ENCODE data around the gene CELSR1. TPM values are rescaled to one million over a fixed set of nuclear protein-coding genes. Genes with fewer than 3 reads are reported as not detected.

Gene CELSR1
- total RNA-seq, 1 experiment from 2014 or later: 14.2 TPM

GRCh38 chr22:46568102-46568809 lies 30.8 kb upstream of the CELSR1 start:
- Histone ChIP-seq H3K9ac (ENCODE audit: low read length) (no peak overlapping the region), H3K4me3 (ENCODE audit: low read length) (no peak overlapping the region), H3K4me1 (ENCODE audit: insufficient read depth, low read length) (peaks cover 11% of the 10 kb centered on the region), H3K9me3 (ENCODE audit: low read length) (no peaks in the 10 kb centered on the region), H3K27me3 (ENCODE audit: low read length) (no peaks in the 10 kb centered on the region), H3K9me2 (replicated peaks; ENCODE audit: low read length) (no peaks in the 10 kb centered on the region), H3K27ac (ENCODE audit: low read length) (no peak overlapping the region), H3K4me2 (ENCODE audit: low read length) (no peak overlapping the region), H3K36me3 (ENCODE audit: low read depth, low read length) (no peaks in the 10 kb centered on the region), H4K20me1 (ENCODE audit: low read length) (no peaks in the 10 kb centered on the region), H3F3A (ENCODE audit: low read length, unreplicated experiment) (no peaks in the 10 kb centered on the region), H3K79me2 (ENCODE audit: low read length) (no peaks in the 10 kb centered on the region), H2AFZ (ENCODE audit: low read length) (no peak overlapping the region)
- BruUV-seq (replicated peaks): no TSS peak
- ChIA-PET CTCF (no interaction called here), POLR2A (ENCODE audit: unreplicated experiment) (no interaction called here)
- TF ChIP-seq EZH2phosphoT487 (IDR thresholded peaks at IDR 0.05; ENCODE audit: borderline replicate concordance, low read length): no peak
- TF ChIP-seq, protein P1, sequence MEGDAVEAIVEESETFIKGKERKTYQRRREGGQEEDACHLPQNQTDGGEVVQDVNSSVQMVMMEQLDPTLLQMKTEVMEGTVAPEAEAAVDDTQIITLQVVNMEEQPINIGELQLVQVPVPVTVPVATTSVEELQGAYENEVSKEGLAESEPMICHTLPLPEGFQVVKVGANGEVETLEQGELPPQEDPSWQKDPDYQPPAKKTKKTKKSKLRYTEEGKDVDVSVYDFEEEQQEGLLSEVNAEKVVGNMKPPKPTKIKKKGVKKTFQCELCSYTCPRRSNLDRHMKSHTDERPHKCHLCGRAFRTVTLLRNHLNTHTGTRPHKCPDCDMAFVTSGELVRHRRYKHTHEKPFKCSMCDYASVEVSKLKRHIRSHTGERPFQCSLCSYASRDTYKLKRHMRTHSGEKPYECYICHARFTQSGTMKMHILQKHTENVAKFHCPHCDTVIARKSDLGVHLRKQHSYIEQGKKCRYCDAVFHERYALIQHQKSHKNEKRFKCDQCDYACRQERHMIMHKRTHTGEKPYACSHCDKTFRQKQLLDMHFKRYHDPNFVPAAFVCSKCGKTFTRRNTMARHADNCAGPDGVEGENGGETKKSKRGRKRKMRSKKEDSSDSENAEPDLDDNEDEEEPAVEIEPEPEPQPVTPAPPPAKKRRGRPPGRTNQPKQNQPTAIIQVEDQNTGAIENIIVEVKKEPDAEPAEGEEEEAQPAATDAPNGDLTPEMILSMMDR (conservative IDR thresholded peaks at IDR 0.05; ENCODE audit: low read depth, low read length): no peak
- no peak for TF ChIP-seq EZH2 (IDR thresholded peaks at IDR 0.05; ENCODE audit: low read length, unreplicated experiment)
- intact Hi-C loops (cut with micrococcal nuclease): loop anchor here (10.0 kb wide), 1 partner anchor 197 kb away; the partner anchor contains the start of gene TBC1D22A
- DNase-seq (no peak), ATAC-seq (no peak)

GRCh38 chr22:46567471-46567870 lies 30.1 kb upstream of the CELSR1 start:
- POLR2A ChIA-PET (ENCODE audit: unreplicated experiment): no interaction called here
- Histone ChIP-seq H3K79me2 (ENCODE audit: low read length) (no peaks in the 10 kb centered on the region), H3K9me3 (ENCODE audit: low read length) (no peaks in the 10 kb centered on the region), H3K4me1 (ENCODE audit: insufficient read depth, low read length) (peaks cover 11% of the 10 kb centered on the region), H3K4me3 (ENCODE audit: low read length) (no peak overlapping the region), H3K9me2 (replicated peaks; ENCODE audit: low read length) (no peaks in the 10 kb centered on the region), H3K9ac (ENCODE audit: low read length) (no peak overlapping the region), H3F3A (ENCODE audit: low read length, unreplicated experiment) (no peaks in the 10 kb centered on the region), H3K36me3 (ENCODE audit: low read depth, low read length) (no peaks in the 10 kb centered on the region), H3K27ac (ENCODE audit: low read length) (no peak overlapping the region), H3K4me2 (ENCODE audit: low read length) (no peak overlapping the region), H2AFZ (ENCODE audit: low read length) (no peak overlapping the region), H3K27me3 (ENCODE audit: low read length) (no peaks in the 10 kb centered on the region), H4K20me1 (ENCODE audit: low read length) (no peaks in the 10 kb centered on the region)
- TF ChIP-seq EZH2 (IDR thresholded peaks at IDR 0.05; ENCODE audit: low read length, unreplicated experiment): no peak
- no peak for TF ChIP-seq EZH2phosphoT487 (IDR thresholded peaks at IDR 0.05; ENCODE audit: borderline replicate concordance, low read length)
- TF ChIP-seq, protein P1 (conservative IDR thresholded peaks at IDR 0.05; ENCODE audit: low read depth, low read length): no peak
- DNase-seq (no peak), ATAC-seq (no peak)
- intact Hi-C loops (cut with micrococcal nuclease): loop anchor here (10.0 kb wide), 1 partner anchor 197 kb away; the partner anchor contains the start of gene TBC1D22A
- CTCF ChIA-PET: no interaction called here
- BruUV-seq (replicated peaks): no TSS peak

Data from PC-3 (cell line).